Measurements from ENCODE around the gene XRCC3.

The XRCC3 gene

GRCh38 chr14:103711516-103712431 is 3.5 kb downstream of the XRCC3 start:
- intact Hi-C loops (cut with micrococcal nuclease): no loop called here
- Mint-ChIP-seq H3K4me3 (no peak overlapping the region), H3K27ac (no peak overlapping the region), H3K9me3 (no peaks in the 10 kb centered on the region), H3K27me3 (no peaks in the 10 kb centered on the region), H3K4me1 (ENCODE audit: low read depth) (peaks cover 28% of the 10 kb centered on the region), H3K36me3 (ENCODE audit: low read depth) (peaks cover 40% of the 10 kb centered on the region)

DNA sequence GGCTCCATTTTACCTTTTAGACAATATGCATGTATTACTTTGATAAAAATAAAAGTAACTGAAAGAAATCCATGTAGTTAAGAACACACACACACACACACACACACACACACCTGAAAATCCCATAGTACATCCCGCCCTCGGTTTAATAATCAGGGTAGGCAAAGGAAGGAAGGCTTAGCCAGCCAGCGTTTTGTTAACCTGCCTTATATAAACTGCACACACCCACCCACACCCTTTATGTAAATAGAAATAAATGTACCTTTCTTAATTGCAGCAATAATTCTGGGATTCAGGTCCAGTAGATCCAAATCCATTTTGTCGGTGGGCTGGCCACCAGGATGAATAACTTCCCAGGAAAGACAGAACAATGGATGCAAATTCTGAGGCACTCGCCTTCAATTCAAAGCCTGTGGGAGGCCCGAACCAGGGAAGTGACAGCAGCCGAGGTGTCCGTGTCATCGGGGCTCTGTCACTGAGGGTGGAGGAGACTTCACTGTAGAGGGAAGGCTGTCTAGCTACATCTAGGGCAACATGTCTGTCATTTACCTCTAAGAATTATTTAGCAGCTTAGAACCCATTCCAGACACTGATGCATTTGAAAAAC is 4.4 kb downstream of the XRCC3 start:
- no peaks in the 10 kb centered on the region for H3K9me3 Mint-ChIP-seq
- no peak overlapping the region for H3K27ac Mint-ChIP-seq
- peaks cover 49% of the 10 kb centered on the region for H3K36me3 Mint-ChIP-seq (ENCODE audit: low read depth)
- H3K4me1 Mint-ChIP-seq (ENCODE audit: low read depth): peaks cover 24% of the 10 kb centered on the region
- H3K4me3 Mint-ChIP-seq: no peak overlapping the region
- H3K27me3 Mint-ChIP-seq: no peaks in the 10 kb centered on the region
- intact Hi-C loops (cut with micrococcal nuclease): no loop called here

GRCh38 chr14:103709814-103710213 is 5.4 kb downstream of the XRCC3 start:
- Mint-ChIP-seq H3K4me1 (ENCODE audit: low read depth) (peaks cover 24% of the 10 kb centered on the region), H3K27ac (no peak overlapping the region), H3K27me3 (no peaks in the 10 kb centered on the region), H3K9me3 (no peaks in the 10 kb centered on the region), H3K4me3 (no peak overlapping the region), H3K36me3 (ENCODE audit: low read depth) (peaks cover 54% of the 10 kb centered on the region)
- intact Hi-C loops (cut with micrococcal nuclease): no loop called here

DNA sequence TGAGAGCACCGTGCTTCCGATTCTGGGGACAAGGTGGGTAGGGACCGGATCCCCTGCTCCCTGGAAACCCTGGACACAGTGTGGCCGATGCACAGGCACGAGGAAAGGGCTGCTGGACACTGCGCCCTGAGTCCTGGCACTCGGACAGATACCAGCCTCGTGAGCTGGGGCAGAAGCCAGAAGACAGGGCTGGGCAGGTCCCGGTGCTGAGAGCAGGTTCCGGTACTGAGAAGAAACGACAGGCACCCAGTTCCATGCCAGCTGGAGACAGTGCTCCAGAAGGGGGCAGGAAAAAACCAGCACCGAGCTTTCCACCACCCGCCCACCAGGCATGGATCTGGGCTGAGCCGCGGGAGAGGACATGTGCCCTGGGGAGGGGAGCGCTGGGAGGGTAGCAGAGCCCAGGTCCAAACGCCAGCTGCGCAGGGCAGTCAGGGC is 6.5 kb downstream of the XRCC3 start:
- intact Hi-C loops (cut with micrococcal nuclease): no loop called here
- H3K36me3 Mint-ChIP-seq (ENCODE audit: low read depth): peaks cover 64% of the 10 kb centered on the region
- peaks cover 24% of the 10 kb centered on the region for H3K4me1 Mint-ChIP-seq (ENCODE audit: low read depth)
- no peaks in the 10 kb centered on the region for H3K9me3 Mint-ChIP-seq
- no peaks in the 10 kb centered on the region for H3K27me3 Mint-ChIP-seq
- no peak overlapping the region for H3K27ac Mint-ChIP-seq
- no peak overlapping the region for H3K4me3 Mint-ChIP-seq

DNA sequence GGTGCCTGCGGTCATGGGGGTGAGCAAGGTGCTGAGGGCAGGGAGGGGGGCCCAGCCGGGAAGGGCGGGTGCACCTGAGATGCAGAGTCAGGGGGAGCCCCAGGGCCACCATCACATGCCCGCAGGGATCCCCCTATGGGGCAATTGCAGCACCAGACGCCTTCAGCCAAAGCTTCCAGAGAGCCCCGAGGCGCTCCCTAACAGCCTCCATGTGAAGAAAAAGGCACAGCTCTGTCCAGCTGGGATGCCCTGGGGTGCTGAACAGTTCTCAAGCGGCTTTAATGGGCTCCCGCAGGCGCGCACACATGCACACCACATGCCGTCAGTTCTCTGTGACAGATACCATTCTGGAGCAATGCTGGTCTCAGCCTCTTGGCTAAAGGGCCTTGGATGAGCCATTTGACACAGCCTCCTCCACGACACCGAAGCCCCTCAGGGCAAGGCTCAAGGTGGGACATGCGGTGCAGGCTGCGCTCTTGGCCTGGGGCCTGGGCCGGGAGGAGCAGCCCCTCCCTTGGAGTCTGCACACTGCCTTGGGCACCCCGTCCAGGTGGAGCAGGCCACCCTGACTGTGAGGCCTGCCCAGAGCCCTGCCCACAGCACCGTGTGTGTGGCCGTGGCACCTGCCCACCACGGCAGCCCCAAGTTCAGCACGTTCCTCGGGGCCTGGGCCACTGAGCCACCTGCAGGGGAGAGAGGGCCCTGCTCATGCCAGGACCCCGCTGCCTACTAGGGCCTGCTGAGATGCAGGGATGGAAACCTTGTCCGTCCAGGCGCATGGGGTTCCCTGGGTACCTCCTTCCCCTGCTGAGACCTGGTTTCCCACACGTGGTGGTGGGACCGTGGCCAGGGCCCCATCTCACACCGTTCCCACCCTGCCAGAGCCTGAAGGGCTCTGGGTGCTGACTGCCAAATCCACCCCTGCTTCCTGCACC is 7.7 kb downstream of the XRCC3 start:
- intact Hi-C loops (cut with micrococcal nuclease): no loop called here
- no peak overlapping the region for H3K27ac Mint-ChIP-seq
- H3K9me3 Mint-ChIP-seq: no peaks in the 10 kb centered on the region
- no peaks in the 10 kb centered on the region for H3K27me3 Mint-ChIP-seq
- H3K4me3 Mint-ChIP-seq: no peak overlapping the region
- peaks cover 76% of the 10 kb centered on the region for H3K36me3 Mint-ChIP-seq (ENCODE audit: low read depth)
- peaks cover 35% of the 10 kb centered on the region for H3K4me1 Mint-ChIP-seq (ENCODE audit: low read depth)

- peaks cover 35% of the 10 kb centered on the region for H3K4me1 Mint-ChIP-seq (ENCODE audit: low read depth)
- H3K9me3 Mint-ChIP-seq: no peaks in the 10 kb centered on the region
- intact Hi-C loops (cut with micrococcal nuclease): no loop called here
- H3K36me3 Mint-ChIP-seq (ENCODE audit: low read depth): peaks cover 84% of the 10 kb centered on the region
- H3K4me3 Mint-ChIP-seq: no peak overlapping the region
- no peaks in the 10 kb centered on the region for H3K27me3 Mint-ChIP-seq
- H3K27ac Mint-ChIP-seq: no peak overlapping the region
Observed at GRCh38 chr14:103706551-103707328, 8.5 kb downstream of the XRCC3 start.

DNA sequence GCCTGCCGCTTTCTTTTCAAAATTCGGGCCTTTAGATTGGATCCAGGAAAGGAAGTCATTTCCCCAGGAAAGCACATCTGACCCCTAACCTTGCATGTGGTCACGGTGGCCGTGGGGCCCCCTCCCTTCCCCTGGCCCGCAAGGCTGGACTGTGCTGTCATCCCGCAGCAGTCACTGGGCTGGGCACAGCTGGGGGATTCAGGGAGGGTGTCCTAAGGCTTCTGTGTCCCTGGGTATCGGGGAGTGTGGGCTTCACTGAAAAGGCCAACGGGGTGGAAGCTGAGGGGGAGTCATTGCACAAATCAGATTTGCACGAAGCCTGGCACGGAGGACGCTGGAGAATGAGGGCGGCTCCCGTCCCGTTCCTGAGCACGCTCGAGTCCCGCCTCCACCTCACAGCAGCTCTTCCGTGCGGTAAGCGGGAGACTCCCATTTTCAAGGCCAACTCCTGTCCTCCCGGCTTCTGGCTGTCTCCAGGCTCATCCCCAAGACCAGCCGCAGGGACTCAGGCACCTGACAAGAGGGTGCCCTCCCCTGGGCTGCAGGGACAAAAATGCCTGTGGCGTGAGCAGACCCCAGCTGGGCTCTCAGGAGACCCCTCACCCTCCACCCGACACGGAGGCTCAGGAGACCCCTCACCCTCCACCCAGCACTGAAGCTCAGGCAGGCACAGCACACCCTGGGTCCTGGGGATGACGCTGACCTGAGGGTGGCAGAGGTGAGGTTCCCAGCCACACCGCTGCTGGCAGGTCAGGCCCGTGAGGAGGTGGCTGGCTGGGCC is 9.6 kb downstream of the XRCC3 start:
- H3K4me1 Mint-ChIP-seq (ENCODE audit: low read depth): peaks cover 39% of the 10 kb centered on the region
- intact Hi-C loops (cut with micrococcal nuclease): no loop called here
- no peak overlapping the region for H3K4me3 Mint-ChIP-seq
- H3K27me3 Mint-ChIP-seq: no peaks in the 10 kb centered on the region
- H3K36me3 Mint-ChIP-seq (ENCODE audit: low read depth): peaks cover 95% of the 10 kb centered on the region
- H3K27ac Mint-ChIP-seq: no peak overlapping the region
- H3K9me3 Mint-ChIP-seq: no peaks in the 10 kb centered on the region

GRCh38 chr14:103705118-103705503 is 10.1 kb downstream of the XRCC3 start:
- H3K36me3 Mint-ChIP-seq (ENCODE audit: low read depth): peaks cover 100% of the 10 kb centered on the region
- intact Hi-C loops (cut with micrococcal nuclease): no loop called here
- peak overlapping the region; percentile 19 for H3K27ac Mint-ChIP-seq
- H3K9me3 Mint-ChIP-seq: no peaks in the 10 kb centered on the region
- H3K4me3 Mint-ChIP-seq: no peak overlapping the region
- H3K4me1 Mint-ChIP-seq (ENCODE audit: low read depth): peaks cover 39% of the 10 kb centered on the region
- H3K27me3 Mint-ChIP-seq: no peaks in the 10 kb centered on the region

GRCh38 chr14:103704708-103705107 is 10.5 kb downstream of the XRCC3 start:
- Mint-ChIP-seq H3K4me1 (ENCODE audit: low read depth) (peaks cover 42% of the 10 kb centered on the region), H3K9me3 (no peaks in the 10 kb centered on the region), H3K27ac (peak overlapping the region; percentile 19), H3K36me3 (ENCODE audit: low read depth) (peaks cover 100% of the 10 kb centered on the region), H3K4me3 (no peak overlapping the region), H3K27me3 (no peaks in the 10 kb centered on the region)
- intact Hi-C loops (cut with micrococcal nuclease): no loop called here

DNA sequence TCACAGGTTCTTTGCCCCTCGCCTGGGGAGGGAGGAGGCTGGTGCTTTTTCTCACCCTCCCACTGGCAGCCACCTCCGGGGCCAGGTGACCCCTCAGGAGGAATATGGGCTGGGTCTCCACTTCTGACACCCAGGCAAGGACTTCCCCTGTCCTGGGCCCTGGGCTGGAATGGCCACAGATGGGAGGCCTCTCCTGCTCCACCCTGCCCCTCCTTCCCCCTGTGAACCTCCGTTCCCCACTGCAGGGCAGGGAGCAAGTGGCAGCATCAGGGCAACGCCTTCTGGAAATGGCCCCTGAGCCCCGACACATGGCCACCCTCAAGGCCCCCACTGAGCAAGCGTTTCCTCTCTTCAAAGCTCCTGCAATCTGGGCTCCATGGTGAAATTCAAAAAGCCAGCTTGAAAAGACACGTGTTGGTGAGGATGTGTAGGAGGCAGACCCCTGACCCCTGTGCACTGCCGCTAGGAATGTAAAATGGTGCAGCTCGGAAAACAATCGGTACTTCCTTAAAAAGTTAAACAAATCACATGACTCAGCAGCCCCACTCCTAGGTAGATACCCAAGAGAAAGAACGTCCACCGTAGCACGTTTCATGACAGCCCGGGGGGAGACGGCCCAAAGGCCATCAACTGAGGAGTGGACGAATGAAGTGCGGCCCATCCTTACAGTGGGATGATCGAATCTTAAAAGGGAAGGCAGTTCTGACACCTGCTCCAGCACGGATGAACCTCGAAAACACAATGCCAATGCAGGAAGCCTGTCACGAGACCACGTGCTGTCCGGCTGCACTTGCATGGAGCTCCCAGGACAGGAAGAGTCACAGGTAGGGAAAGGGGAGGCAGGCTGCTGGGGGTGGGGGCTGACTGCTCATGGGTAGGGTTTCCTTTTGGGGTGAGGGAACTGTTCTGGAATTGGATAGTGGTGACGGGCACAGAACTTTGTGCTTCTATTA is 11.5 kb downstream of the XRCC3 start:
- Mint-ChIP-seq H3K36me3 (ENCODE audit: low read depth) (peaks cover 100% of the 10 kb centered on the region), H3K27me3 (no peaks in the 10 kb centered on the region), H3K27ac (peak overlapping the region; percentile 42), H3K4me1 (ENCODE audit: low read depth) (peaks cover 43% of the 10 kb centered on the region), H3K4me3 (no peak overlapping the region), H3K9me3 (no peaks in the 10 kb centered on the region)
- intact Hi-C loops (cut with micrococcal nuclease): no loop called here

DNA sequence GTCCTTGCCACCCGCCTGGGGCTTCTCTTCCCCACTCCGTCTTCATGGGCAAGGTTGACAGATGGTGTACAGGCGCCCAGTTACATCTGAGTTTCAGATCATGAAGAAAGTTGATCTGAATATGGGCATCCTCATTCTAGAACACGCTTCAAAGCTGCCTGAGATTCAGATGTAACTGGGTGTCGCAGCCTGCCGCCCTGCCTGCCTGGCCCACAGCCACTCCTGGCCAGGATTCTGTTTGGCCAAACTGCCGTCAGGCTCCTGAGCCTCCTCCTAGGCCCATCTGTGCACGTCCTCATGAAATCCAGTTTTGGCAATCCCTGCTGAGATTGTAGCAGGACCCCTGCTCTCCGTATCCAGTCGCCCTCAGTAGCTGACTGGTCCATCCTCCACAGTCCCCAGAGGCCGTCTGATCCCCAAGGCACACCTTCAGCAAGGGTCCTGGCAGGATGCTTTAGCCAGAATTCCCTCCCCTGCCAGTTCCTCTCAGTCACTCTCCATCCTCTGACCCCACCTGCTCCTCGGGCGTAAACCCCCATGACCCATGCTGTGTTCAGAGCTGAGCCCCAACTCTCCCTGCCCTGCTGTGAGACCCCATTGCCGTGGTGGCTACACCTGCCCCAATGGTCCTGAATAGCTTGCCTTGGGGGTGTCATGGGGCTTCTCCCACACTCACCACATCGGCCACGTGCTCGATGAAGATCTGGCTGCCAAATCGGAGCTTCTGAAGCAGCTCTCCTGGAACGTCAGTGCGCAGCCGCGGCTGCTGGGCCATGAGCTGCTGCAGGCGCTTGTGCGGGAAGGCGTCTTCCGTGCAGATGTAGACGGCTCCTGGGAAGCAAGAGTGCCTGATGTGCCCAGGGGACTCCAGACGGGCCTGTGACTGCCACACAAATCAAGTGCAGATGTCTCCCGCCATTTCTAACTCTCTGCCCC is 12.5 kb downstream of the XRCC3 start:
- Mint-ChIP-seq H3K36me3 (ENCODE audit: low read depth) (peaks cover 100% of the 10 kb centered on the region), H3K9me3 (no peaks in the 10 kb centered on the region), H3K27me3 (no peaks in the 10 kb centered on the region), H3K4me1 (ENCODE audit: low read depth) (peaks cover 43% of the 10 kb centered on the region), H3K4me3 (no peak overlapping the region), H3K27ac (peak overlapping the region; percentile 28)
- intact Hi-C loops (cut with micrococcal nuclease): no loop called here
